Measurements from ENCODE around the gene FSCN2. TPM values are rescaled to one million over a fixed set of nuclear protein-coding genes. Genes with fewer than 3 reads are reported as not detected.
A peak's percentile ranks its signal among the peaks of the same experiment; 100 is the strongest.
"Not testable (repeated sequence)": the region's sequence is repeated elsewhere in the genome, so short reads cannot be mapped to it uniquely, and the experiment has no call there.

Gene FSCN2
- polyA plus RNA-seq, 3 donors, result 1.2 to 2.5 (median 1.6) TPM

DNA sequence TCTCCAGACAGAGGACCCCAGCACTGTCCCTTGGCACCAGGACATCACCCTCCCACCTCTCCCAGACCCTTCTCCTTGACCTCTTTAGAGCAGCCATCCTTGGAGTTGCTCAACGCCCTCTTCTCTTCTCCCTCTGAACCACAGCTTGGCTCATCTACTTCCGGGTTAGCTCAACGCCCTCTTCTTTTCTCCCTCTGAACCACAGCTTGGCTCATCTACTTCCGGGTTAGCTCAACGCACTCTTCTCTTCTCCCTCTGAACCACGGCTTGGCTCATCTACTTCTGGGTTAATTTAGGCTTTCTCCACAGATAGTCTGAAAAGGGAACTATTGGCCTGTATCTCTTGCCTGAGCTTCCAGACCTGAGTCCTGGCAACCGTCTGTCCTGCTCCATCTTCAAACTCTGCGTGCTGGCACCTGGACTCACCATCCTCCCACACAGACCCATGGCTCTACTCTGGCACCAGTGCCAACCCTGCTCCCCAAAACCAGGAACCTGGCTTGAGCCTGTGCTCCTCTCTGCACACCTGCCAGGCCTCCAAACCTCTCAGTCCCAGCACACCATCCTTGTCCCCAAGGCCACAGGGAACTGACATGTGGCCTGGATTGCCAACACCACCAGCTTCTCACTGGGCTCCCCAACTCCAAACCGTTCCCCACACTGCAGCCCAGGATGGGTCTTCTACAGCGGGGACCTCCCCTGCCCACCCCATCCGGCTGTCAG is 49.3 kb downstream of the FSCN2 start:
- DNase-seq, result no peak

- DNase-seq, result no peak
Observed at GRCh38 chr17:81578038-81578441, 49.9 kb downstream of the FSCN2 start.

GRCh38 chr17:81578561-81579225 is 50.5 kb downstream of the FSCN2 start:
- no peak for DNase-seq

GRCh38 chr17:81579298-81579697 is 51.1 kb downstream of the FSCN2 start:
- DNase-seq, result no peak

- no peak for DNase-seq
Observed at GRCh38 chr17:81579821-81580321, 51.7 kb downstream of the FSCN2 start.

- DNase-seq, result no peak
Observed at GRCh38 chr17:81580481-81580880, 52.3 kb downstream of the FSCN2 start.

DNA sequence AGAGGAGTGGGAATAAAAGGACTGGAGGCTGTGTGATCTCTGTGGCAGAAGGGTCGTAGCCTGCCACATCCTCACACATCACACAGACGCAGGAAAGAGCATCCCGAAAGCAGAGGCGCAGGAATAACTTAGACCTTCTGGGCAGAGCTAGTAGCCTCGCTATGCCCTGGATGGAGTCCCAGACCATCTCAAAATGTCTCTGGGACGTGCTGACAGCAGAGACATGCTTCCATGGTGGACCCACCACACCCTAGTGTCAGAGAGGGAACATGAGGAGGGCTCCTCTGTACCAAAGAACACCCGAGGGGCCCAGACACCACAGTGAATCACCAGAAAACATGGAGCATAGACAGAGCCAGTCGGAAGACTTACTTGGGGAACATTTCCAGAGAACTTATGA is 53.6 kb downstream of the FSCN2 start:
- no peak for DNase-seq

DNA sequence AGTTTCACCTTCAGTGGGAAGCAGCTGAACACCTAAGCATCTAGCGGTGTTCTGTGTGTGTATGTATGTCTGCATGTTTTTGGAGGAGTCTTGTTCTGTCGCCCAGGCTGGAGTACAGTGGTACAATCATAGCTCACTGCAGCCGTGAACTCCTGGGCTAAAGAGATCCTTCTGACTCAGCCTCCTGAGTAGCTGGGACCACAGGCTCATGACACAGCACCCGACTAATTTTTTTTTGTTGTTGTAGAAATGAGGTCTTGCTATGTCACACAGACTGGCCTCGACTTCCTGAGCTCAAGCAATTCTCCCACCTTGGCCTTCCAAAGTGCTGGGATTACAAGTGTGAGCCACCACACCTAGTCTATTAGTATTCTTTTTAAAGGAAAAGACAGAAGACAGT is 54.2 kb downstream of the FSCN2 start:
- no peak for DNase-seq

GRCh38 chr17:81582749-81583148 is 54.6 kb downstream of the FSCN2 start:
- DNase-seq, result no peak

DNA sequence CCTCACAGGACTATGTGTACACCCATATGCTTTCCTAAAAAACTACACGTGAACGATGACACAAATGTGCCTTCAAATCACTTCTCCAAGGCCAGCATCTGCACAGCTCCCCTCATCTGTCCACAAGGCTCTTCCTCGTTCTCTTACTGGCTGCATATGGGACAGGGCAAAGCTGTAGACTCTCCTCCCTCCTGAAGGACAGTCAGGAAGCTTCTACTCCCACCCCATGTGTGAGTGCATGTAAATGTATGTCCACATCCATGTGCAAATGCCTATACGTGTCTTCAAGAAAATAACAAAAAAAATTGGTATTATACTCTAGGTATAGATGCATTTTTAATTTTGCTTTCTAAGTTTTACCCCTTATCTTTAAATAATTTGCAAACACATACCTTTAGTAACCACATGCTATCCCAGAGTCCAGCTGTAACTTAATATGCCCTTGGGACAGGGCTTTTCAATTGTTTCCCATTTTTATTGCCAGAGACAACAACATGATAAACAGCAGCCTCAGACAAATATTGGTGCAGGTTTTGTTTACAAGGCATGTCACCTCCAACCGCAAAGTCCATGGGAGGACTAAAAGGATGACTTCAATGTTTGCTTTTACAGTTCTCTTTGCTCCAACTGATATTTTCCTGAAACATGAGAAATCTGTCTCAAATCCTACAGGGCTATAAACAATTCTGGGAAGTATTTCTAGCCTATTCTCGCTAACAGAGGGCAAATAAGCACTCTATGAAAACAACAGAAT is 55.6 kb downstream of the FSCN2 start:
- peak; percentile 60 for DNase-seq

DNA sequence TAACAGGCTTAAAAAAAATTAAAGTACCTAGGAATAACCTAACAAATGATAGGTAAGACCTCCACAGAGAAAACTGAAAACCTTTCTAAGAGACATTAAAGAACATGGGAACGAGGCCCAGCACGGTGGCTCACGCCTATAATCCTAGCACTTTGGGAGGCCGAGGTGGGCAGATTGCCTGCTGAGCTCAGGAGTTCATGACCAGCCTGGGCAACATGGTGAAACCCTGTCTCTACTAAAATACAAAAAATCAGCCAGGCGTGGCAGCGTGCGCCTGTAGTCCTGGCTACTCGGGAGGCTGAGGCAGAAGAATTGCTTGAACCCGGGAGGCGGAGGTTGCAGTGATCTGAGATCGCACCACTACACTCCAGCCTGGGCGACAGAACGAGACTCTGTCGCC is 56.6 kb downstream of the FSCN2 start:
- not testable (repeated sequence) for DNase-seq

- no peak for DNase-seq
Observed at GRCh38 chr17:81586096-81586495, 57.9 kb downstream of the FSCN2 start.

Other genes with a start within 250 kb of the FSCN2 start
- 10 to 100 TPM; 66.8 to 82.5 (median 71.3) TPM for gene SLC38A10, start 233.1 kb upstream of the FSCN2 start, polyA plus RNA-seq (ENCODE audit: insufficient read length in 3 of 3)
- gene BAHCC1, start 132.9 kb upstream of the FSCN2 start, polyA plus RNA-seq (ENCODE audit: insufficient read length in 3 of 3), result 10 to 100 TPM; 21.2 to 33.0 (median 24.5) TPM
- 1,000 to 10,000 TPM; 2,993 to 3,342 (median 3,086) TPM for gene ACTG1, start 15.6 kb upstream of the FSCN2 start, polyA plus RNA-seq (ENCODE audit: insufficient read length in 3 of 3)
- gene FAAP100, start 24.0 kb downstream of the FSCN2 start, polyA plus RNA-seq (ENCODE audit: insufficient read length in 3 of 3), result 10 to 100 TPM; 27.1 to 40.7 (median 30.0) TPM
- gene NPLOC4, start 108.7 kb downstream of the FSCN2 start, polyA plus RNA-seq (ENCODE audit: insufficient read length in 3 of 3), result 10 to 100 TPM; 51.0 to 78.2 (median 73.9) TPM
- gene TSPAN10, start 108.8 kb downstream of the FSCN2 start, polyA plus RNA-seq (ENCODE audit: insufficient read length in 3 of 3), result 1 to 10 TPM; 2.6 to 7.0 (median 4.2) TPM
- gene PDE6G, start 128.2 kb downstream of the FSCN2 start, polyA plus RNA-seq (ENCODE audit: insufficient read length in 3 of 3), result 10 to 100 TPM; 11.2 to 13.4 (median 11.8) TPM
- gene OXLD1, start 138.2 kb downstream of the FSCN2 start, polyA plus RNA-seq (ENCODE audit: insufficient read length in 3 of 3), result 10 to 100 TPM; 18.9 to 24.0 (median 22.3) TPM
- gene CCDC137, start 138.4 kb downstream of the FSCN2 start, polyA plus RNA-seq (ENCODE audit: insufficient read length in 3 of 3), result 10 to 100 TPM; 16.8 to 21.9 (median 17.5) TPM
- gene ARL16, start 155.4 kb downstream of the FSCN2 start, polyA plus RNA-seq (ENCODE audit: insufficient read length in 3 of 3), result 10 to 100 TPM; 41.8 to 49.7 (median 47.0) TPM
- 100 to 1,000 TPM in 1 of 3 donors, 10 to 100 TPM in 2; 95.1 to 111 (median 96.5) TPM for gene HGS, start 155.6 kb downstream of the FSCN2 start, polyA plus RNA-seq (ENCODE audit: insufficient read length in 3 of 3)
- gene MRPL12, start 175.0 kb downstream of the FSCN2 start, polyA plus RNA-seq (ENCODE audit: insufficient read length in 3 of 3), result 10 to 100 TPM; 47.5 to 67.4 (median 59.2) TPM
- gene SLC25A10, start 183.9 kb downstream of the FSCN2 start, polyA plus RNA-seq (ENCODE audit: insufficient read length in 3 of 3), result 10 to 100 TPM; 18.9 to 22.4 (median 22.3) TPM